ENCODE measurements around the gene RAB8B. TPM values are rescaled to one million over a fixed set of nuclear protein-coding genes. Genes with fewer than 3 reads are reported as not detected.

Gene RAB8B
- total RNA-seq, 1 donor from 2014 or later = 21.5 TPM

DNA sequence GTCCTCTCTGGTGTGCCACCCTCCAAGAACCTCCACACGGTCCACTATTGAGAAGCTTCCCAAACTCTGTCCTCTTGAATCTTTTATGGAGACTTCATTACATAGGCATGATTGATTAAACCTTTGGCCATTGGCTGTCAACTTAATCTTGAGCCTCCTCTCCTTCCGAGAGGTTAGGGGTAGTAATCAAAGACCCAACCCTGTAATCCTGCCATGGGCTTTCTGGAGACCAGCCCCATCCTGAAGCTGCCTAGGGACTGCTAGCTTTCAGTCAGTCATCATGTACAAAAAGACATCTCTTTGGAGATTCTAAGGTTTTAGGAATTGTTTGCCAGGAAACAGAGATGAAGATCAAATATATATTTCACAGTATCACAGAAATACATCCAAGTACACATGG, 125.0 kb downstream of the RAB8B start:
- Histone ChIP-seq H3K27me3 (ENCODE audit: control insufficient read depth, insufficient read depth, low read length) (no peaks in the 10 kb centered on the region), H3K4me3 (ENCODE audit: low read depth, low read length) (no peak overlapping the region), H3K36me3 (ENCODE audit: control insufficient read depth, insufficient read depth, low read length) (no peaks in the 10 kb centered on the region)
- no peak for TF ChIP-seq CTCF (IDR thresholded peaks at IDR 0.05; ENCODE audit: insufficient read depth, low read length, poor library complexity, severe bottlenecking)
- DNase-seq (ENCODE audit: low read depth) = no peak

Other genes with a start within 250 kb of the RAB8B start
- 818 and 847 TPM in 2 replicates for gene TPM1, start 146.9 kb upstream of the RAB8B start, total RNA-seq
- gene LACTB, start 67.7 kb upstream of the RAB8B start, total RNA-seq = 10.7 and 11.6 TPM in 2 replicates
- 150 and 186 TPM in 2 replicates for gene RPS27L, start 32.1 kb upstream of the RAB8B start, total RNA-seq
- 10.2 and 12.1 TPM in 2 replicates for gene APH1B, start 88.0 kb downstream of the RAB8B start, total RNA-seq
- gene CA12, start 192.2 kb downstream of the RAB8B start, total RNA-seq = 2.9 and 4.3 TPM in 2 replicates

All from kidney epithelial cell (primary cell).